ENCODE results near the gene SCAF1. TPM values are rescaled to one million over a fixed set of nuclear protein-coding genes. Genes with fewer than 3 reads are reported as not detected.

The SCAF1 gene
- total and polyA plus RNA-seq, 9 donors: 3.3 to 94.6 (median 61.3) TPM

DNA sequence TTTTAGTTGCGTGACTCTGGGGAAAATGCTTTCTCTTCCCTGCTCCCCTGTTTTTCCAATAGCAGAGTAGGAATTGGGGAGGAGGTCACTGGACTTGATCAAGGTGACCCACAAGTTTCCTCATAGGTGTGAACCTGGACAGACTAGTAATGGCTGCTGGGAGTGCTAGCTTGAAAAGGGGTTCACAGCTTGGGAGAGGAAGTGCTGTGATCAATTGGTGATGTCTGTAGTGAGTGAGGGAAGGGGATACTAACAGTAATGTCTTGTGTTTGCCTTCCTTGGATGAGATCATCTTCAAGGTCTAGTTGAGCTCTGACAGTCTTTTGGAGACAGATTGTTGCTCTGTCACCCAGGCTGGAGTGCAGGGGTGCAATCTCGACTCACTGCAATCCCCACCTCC lies 25.5 kb downstream of the SCAF1 start:
- no peak for DNase-seq
- intact Hi-C loops (cut with DNase I): no loop called here
- no peak for TF ChIP-seq EP300 (IDR thresholded peaks at IDR 0.05)
- TF ChIP-seq POLR2A (IDR thresholded peaks at IDR 0.05): no peak
- 88 to 97% (median 93%) methylated on average over 2 of the region's 2 CpGs for WGBS, 3 donors
- Histone ChIP-seq H3K27me3 (no peaks in the 10 kb centered on the region), H3K4me3 (no peak overlapping the region), H3K4me1 (ENCODE audit: insufficient read depth) (peaks cover 4% of the 10 kb centered on the region), H3K36me3 (no peaks in the 10 kb centered on the region), H3K27ac (no peak overlapping the region), H3K9me3 (no peaks in the 10 kb centered on the region)

- DNase-seq: no peak
- WGBS, 3 donors: 87 to 91% (median 90%) methylated on average over 3 of the region's 3 CpGs
- Histone ChIP-seq H3K27ac (no peak overlapping the region), H3K9me3 (no peaks in the 10 kb centered on the region), H3K4me3 (no peak overlapping the region), H3K4me1 (ENCODE audit: insufficient read depth) (peaks cover 4% of the 10 kb centered on the region), H3K27me3 (no peaks in the 10 kb centered on the region), H3K36me3 (no peaks in the 10 kb centered on the region)
- TF ChIP-seq EP300 (IDR thresholded peaks at IDR 0.05) (no peak), POLR2A (IDR thresholded peaks at IDR 0.05) (no peak)
- TF ChIP-seq, protein P1, sequence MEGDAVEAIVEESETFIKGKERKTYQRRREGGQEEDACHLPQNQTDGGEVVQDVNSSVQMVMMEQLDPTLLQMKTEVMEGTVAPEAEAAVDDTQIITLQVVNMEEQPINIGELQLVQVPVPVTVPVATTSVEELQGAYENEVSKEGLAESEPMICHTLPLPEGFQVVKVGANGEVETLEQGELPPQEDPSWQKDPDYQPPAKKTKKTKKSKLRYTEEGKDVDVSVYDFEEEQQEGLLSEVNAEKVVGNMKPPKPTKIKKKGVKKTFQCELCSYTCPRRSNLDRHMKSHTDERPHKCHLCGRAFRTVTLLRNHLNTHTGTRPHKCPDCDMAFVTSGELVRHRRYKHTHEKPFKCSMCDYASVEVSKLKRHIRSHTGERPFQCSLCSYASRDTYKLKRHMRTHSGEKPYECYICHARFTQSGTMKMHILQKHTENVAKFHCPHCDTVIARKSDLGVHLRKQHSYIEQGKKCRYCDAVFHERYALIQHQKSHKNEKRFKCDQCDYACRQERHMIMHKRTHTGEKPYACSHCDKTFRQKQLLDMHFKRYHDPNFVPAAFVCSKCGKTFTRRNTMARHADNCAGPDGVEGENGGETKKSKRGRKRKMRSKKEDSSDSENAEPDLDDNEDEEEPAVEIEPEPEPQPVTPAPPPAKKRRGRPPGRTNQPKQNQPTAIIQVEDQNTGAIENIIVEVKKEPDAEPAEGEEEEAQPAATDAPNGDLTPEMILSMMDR (IDR thresholded peaks at IDR 0.05): no peak
- intact Hi-C loops (cut with DNase I): no loop called here
These were observed 27.5 kb downstream of the SCAF1 start for GRCh38 chr19:49669516-49669915.

DNA sequence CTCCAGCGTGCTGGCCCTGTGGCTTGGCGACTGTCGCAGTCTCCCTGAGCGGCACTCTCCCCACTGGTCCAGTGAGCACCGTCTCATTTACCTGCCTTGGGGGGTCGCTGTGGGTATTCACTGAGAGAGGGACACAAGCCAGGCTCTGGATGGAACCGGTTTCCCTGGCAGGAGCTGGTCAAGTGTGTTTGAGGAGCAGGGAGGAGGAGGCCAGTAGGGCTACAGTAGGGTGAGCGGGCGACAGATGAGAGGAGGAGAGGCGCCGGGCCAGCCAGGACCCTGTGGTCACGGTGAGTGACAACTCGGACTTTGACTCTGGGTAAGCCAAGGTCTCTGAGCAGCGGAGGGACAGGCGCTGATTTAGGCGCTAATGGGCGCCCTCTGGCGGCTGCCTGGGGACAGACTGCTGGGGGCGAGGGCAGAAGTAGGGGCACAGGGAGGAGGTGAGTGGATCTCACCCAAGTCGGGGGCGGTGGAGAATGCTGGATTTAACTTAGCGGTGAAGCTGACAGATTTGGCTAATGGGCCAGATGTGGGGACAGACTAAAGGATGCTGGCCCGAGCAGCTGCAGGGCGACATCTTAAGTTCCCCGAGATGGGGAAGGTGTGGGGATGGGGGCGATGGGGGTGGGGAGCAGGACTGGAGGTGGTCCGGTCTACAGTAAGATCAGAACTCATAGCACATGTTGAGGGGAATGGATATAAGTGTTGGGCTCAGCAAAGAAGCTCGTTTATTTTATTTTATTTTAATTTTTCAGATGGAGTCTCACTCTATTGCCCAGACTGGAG lies 30.3 kb downstream of the SCAF1 start:
- peak; percentile 65 to 82 (median 77) for DNase-seq
- Histone ChIP-seq H3K27me3 (no peaks in the 10 kb centered on the region), H3K4me3 (no peak overlapping the region), H3K36me3 (no peaks in the 10 kb centered on the region), H3K27ac (no peak overlapping the region), H3K9me3 (no peaks in the 10 kb centered on the region), H3K4me1 (ENCODE audit: insufficient read depth) (no peaks in the 10 kb centered on the region)
- intact Hi-C loops (cut with DNase I): loop anchor here in 2 of 4 donors (5.0 to 10.0 kb wide), 2 partner anchors 100 to 188 kb away; partner anchors contain the start of gene RPL13A (in 1 of the 2)
- TF ChIP-seq, protein P1 (IDR thresholded peaks at IDR 0.05): peak; percentile 68 to 84 (median 72)
- no peak for TF ChIP-seq EP300 (IDR thresholded peaks at IDR 0.05)
- 20 to 31% (median 22%) methylated on average over 28 of the region's 28 CpGs for WGBS, 3 donors

GRCh38 chr19:49676136-49676783 lies 34.3 kb downstream of the SCAF1 start:
- TF ChIP-seq POLR2A (IDR thresholded peaks at IDR 0.05): no peak
- TF ChIP-seq, protein P1 (IDR thresholded peaks at IDR 0.05): no peak
- Histone ChIP-seq H3K9me3 (no peaks in the 10 kb centered on the region), H3K27ac (peak overlapping the region; percentile 67 to 93), H3K4me1 (ENCODE audit: insufficient read depth) (peaks cover 6% of the 10 kb centered on the region), H3K4me3 (peak overlapping the region; percentile 34), H3K27me3 (no peaks in the 10 kb centered on the region), H3K36me3 (no peaks in the 10 kb centered on the region)
- WGBS, 3 donors: 0 to 2% (median 1%) methylated on average over 27 of the region's 27 CpGs
- intact Hi-C loops (cut with DNase I): loop anchor here in 3 of 4 donors (5.0 to 10.0 kb wide), 3 partner anchors 34 to 191 kb away; partner anchors contain the start of genes RPL13A (in 1 of the 3), RPS11 (in 1 of the 3), RRAS (in 1 of the 3) and SCAF1 (in 1 of the 3)
- peak in 4 of 5 donors; percentile 89 to 91 (median 89) for DNase-seq
